SK-N-SH (cell line): Measurements from ENCODE around the gene DSE.

ENCODE experiments used
- CTCF ChIP-seq: fragments of 200-600 bp; sonication (generic); IDR thresholded peaks from 2 replicates; pipeline ENCODE4 v1.6.1; 2017; ENCODE audit warnings: antibody characterized with exemption, mild to moderate bottlenecking, moderate library complexity
- EP300 ChIP-seq, 2 experiments: IDR thresholded peaks; 2 replicates each; pipeline versions ENCODE4 v1.4.0 to v1.6.1; 2012; ENCODE audit warnings: borderline replicate concordance in 1 of 2, low read depth in 1 of 2, low read length in 1 of 2
- FOSL2 ChIP-seq: IDR thresholded peaks from 2 replicates; pipeline ENCODE4 v1.4.0; 2012; ENCODE audit warnings: low read depth, mild to moderate bottlenecking, moderate library complexity, borderline replicate concordance
- NRF1 ChIP-seq: IDR thresholded peaks from 2 replicates; pipeline ENCODE4 v1.6.1; 2012; ENCODE audit warnings: low read depth, mild to moderate bottlenecking, low read length
- POLR2AphosphoS5 ChIP-seq: IDR thresholded peaks from 2 replicates; pipeline ENCODE4 v1.6.1; 2012; ENCODE audit warnings: low read depth, low read length
- TCF12 ChIP-seq: IDR thresholded peaks from 2 replicates; pipeline ENCODE4 v1.4.0; 2012
- YY1 ChIP-seq: IDR thresholded peaks from 2 replicates; pipeline ENCODE4 v1.4.0; 2012; ENCODE audit warnings: low read depth, mild to moderate bottlenecking

DNA sequence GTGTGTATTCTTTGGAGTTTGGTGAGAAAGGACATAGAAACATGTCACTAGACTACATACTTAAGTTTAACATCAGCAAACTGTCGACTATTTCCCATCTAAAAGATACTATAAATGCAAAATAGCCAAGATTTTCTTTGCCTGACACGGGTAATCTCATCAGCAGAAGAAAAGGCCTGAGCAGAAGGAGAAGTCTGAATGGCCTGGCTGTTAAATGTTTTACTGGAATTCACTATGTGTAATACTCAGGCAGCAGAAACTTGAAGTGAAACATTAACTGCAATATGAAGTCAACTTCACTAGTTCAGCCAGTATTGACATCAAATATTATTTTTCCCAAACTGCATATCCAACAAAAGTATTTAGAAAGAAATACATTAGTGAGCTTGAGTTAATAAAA, 6.4 kb upstream of the DSE start:
- TF ChIP-seq EP300 (IDR thresholded peaks at IDR 0.05; ENCODE audit: borderline replicate concordance in 1 of 2, low read depth in 1 of 2, low read length in 1 of 2), result no peak
- TF ChIP-seq NRF1, result no peak
- TF ChIP-seq CTCF, result no peak
- TF ChIP-seq FOSL2, result no peak
- no peak for TF ChIP-seq YY1
- TF ChIP-seq POLR2AphosphoS5, result no peak
- TF ChIP-seq TCF12, result no peak
